ENCODE results near the gene CCDC150. TPM values are rescaled to one million over a fixed set of nuclear protein-coding genes. Genes with fewer than 3 reads are reported as not detected.

Gene CCDC150
- total and polyA plus RNA-seq, 2 of the 8 experiments (the other 6 are each of a cell fraction or from before 2014, with no cell fraction given), result 8.3 to 31.9 TPM

- no peak for TF ChIP-seq CHD7 (IDR thresholded peaks at IDR 0.05; ENCODE audit: insufficient replicate concordance, low read length)
- TF ChIP-seq NRF1 (IDR thresholded peaks at IDR 0.05; ENCODE audit: low read depth, low read length), result no peak
- TF ChIP-seq ASH2L (IDR thresholded peaks at IDR 0.05; ENCODE audit: low read length), result no peak
- TF ChIP-seq CTBP2 (IDR thresholded peaks at IDR 0.05; ENCODE audit: borderline replicate concordance, insufficient read depth, insufficient read length, low read length), result no peak
- TF ChIP-seq JUN (IDR thresholded peaks at IDR 0.05; ENCODE audit: low read depth, low read length), result no peak
- TF ChIP-seq HDAC2 (IDR thresholded peaks at IDR 0.05; ENCODE audit: borderline replicate concordance in 1 of 2, low read depth in 2 of 2, low read length in 2 of 2), result no peak
- no peak for TF ChIP-seq GABPA (IDR thresholded peaks at IDR 0.05; ENCODE audit: borderline replicate concordance, insufficient read depth, low read length)
- no peak for TF ChIP-seq ATF3 (IDR thresholded peaks at IDR 0.05; ENCODE audit: insufficient read depth, low read depth, low read length)
- TF ChIP-seq EGR1 (IDR thresholded peaks at IDR 0.05; ENCODE audit: borderline replicate concordance, low read depth, low read length), result no peak
- TF ChIP-seq, protein P1, sequence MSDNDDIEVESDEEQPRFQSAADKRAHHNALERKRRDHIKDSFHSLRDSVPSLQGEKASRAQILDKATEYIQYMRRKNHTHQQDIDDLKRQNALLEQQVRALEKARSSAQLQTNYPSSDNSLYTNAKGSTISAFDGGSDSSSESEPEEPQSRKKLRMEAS (IDR thresholded peaks at IDR 0.05), result no peak
Measured at GRCh38 chr2:196607073-196607472, 32.4 kb upstream of the CCDC150 start (continued).
